WTC11 (cell line): ENCODE measurements around the gene RHOU. TPM values are rescaled to one million over a fixed set of nuclear protein-coding genes. Genes with fewer than 3 reads are reported as not detected.

Source experiments
- ATAC-seq: fragments of 200-7000 bp; cut with Tn5 transposase; 2 replicates; pipeline ENCODE4 v1.10.0; 2021; ENCODE audit warnings: mild to moderate bottlenecking, moderate library complexity
- CTCF ChIA-PET: fragments of 300-600 bp; sonication (Branson Sonifier 250); formaldehyde crosslinking; loops from one replicate; lab custom pipeline; 2021; ENCODE audit warnings: antibody characterized with exemption; lab: Charles Lee
- POLR2A ChIA-PET: fragments of 350-600 bp; sonication (Branson Sonifier 250); formaldehyde crosslinking; loops from one replicate; lab custom pipeline; 2021; ENCODE audit warnings: antibody characterized with exemption; lab: Charles Lee
- DNase-seq: peaks from one replicate; pipeline ENCODE4 v3.0.0; 2021; ENCODE audit warnings: low spot score
- H3K27ac Mint-ChIP-seq: 2 replicates; pipeline ENCODE4 v1.8.0; 2021; ENCODE audit warnings: mixed read lengths
- H3K27me3 Mint-ChIP-seq: 2 replicates; pipeline ENCODE4 v1.8.0; 2021; ENCODE audit warnings: low read depth, mild to moderate bottlenecking, moderate library complexity, mixed read lengths
- H3K36me3 Mint-ChIP-seq: 2 replicates; pipeline ENCODE4 v1.8.0; 2021; ENCODE audit warnings: mixed read lengths
- H3K4me1 Mint-ChIP-seq: 2 replicates; pipeline ENCODE4 v1.8.0; 2022; ENCODE audit warnings: mixed read lengths
- H3K4me3 Mint-ChIP-seq: 2 replicates; pipeline ENCODE4 v1.8.0; 2021; ENCODE audit warnings: mild to moderate bottlenecking, moderate library complexity, mixed read lengths
- H3K9me3 Mint-ChIP-seq: 2 replicates; pipeline ENCODE4 v1.8.0; 2021; ENCODE audit warnings: mixed read lengths
- EMX1 ChIP-seq: fragments of 250-450 bp; sonication (Bioruptor Pico); IDR thresholded peaks from 2 replicates; pipeline ENCODE4 v1.8.0; 2021; ENCODE audit warnings: mild to moderate bottlenecking
- ESRRA ChIP-seq: sonication (generic); formaldehyde crosslinking; IDR thresholded peaks from 2 replicates; pipeline ENCODE4 v1.8.1; 2022; ENCODE audit warnings: mild to moderate bottlenecking, missing genetic modification reagents, borderline replicate concordance
- ETV6 ChIP-seq: sonication (generic); formaldehyde crosslinking; IDR thresholded peaks from 2 replicates; pipeline ENCODE4 v1.8.1; 2022; ENCODE audit warnings: mild to moderate bottlenecking, missing genetic modification reagents
- FOXP1 ChIP-seq: sonication (generic); formaldehyde crosslinking; IDR thresholded peaks from 2 replicates; pipeline ENCODE4 v1.8.0; 2022; ENCODE audit warnings: missing genetic modification reagents, mild to moderate bottlenecking, moderate library complexity, borderline replicate concordance
- JUN ChIP-seq: sonication (generic); formaldehyde crosslinking; IDR thresholded peaks from 2 replicates; pipeline ENCODE4 v1.8.0; 2023; ENCODE audit warnings: mild to moderate bottlenecking, missing genetic modification reagents
- RORB ChIP-seq: fragments of 250-450 bp; sonication (Bioruptor Pico); IDR thresholded peaks from 2 replicates; pipeline ENCODE4 v1.9.0; 2021; ENCODE audit warnings: mild to moderate bottlenecking
- SMAD4 ChIP-seq: sonication (generic); formaldehyde crosslinking; IDR thresholded peaks from 2 replicates; pipeline ENCODE4 v1.8.0; 2022; ENCODE audit warnings: mild to moderate bottlenecking, missing genetic modification reagents
- SOX15 ChIP-seq: fragments of 250-450 bp; sonication (Bioruptor Pico); IDR thresholded peaks from 2 replicates; pipeline ENCODE4 v1.9.0; 2021; ENCODE audit warnings: mild to moderate bottlenecking
- TEAD4 ChIP-seq: sonication (generic); formaldehyde crosslinking; IDR thresholded peaks from 2 replicates; pipeline ENCODE4 v1.8.0; 2022; ENCODE audit warnings: mild to moderate bottlenecking, missing genetic modification reagents
- ZNF317 ChIP-seq: sonication (generic); formaldehyde crosslinking; IDR thresholded peaks from 2 replicates; pipeline ENCODE4 v1.8.1; 2023; ENCODE audit warnings: low read depth, mild to moderate bottlenecking, moderate library complexity, missing genetic modification reagents, borderline replicate concordance
- total RNA-seq: library from RNA; stranded (reverse); gene quantifications from 3 replicates; pipeline ENCODE4 v1.2.3, GENCODE V29; 2021
- TF ChIP-seq, protein P1 (sequence below): sonication (generic); formaldehyde crosslinking; IDR thresholded peaks from 2 replicates; pipeline ENCODE4 v1.8.0; 2023; ENCODE audit warnings: missing genetic modification reagents, mild to moderate bottlenecking, borderline replicate concordance
- TF ChIP-seq, protein P2 (sequence below): sonication (generic); formaldehyde crosslinking; IDR thresholded peaks from 2 replicates; pipeline ENCODE4 v1.8.1; 2022; ENCODE audit warnings: missing genetic modification reagents, borderline replicate concordance
- TF ChIP-seq, protein P3 (sequence below): sonication (generic); formaldehyde crosslinking; IDR thresholded peaks from 2 replicates; pipeline ENCODE4 v1.8.0; 2022; ENCODE audit warnings: mild to moderate bottlenecking, missing genetic modification reagents
- TF ChIP-seq, protein P4 (sequence below): sonication (generic); formaldehyde crosslinking; IDR thresholded peaks from 2 replicates; pipeline ENCODE4 v1.8.1; 2023; ENCODE audit warnings: mild to moderate bottlenecking, missing genetic modification reagents
- TF ChIP-seq, protein P5 (sequence below): sonication (generic); formaldehyde crosslinking; IDR thresholded peaks from 2 replicates; pipeline ENCODE4 v1.8.1; 2022; ENCODE audit warnings: mild to moderate bottlenecking, moderate library complexity, missing genetic modification reagents
- TF ChIP-seq, protein P6 (sequence below): sonication (generic); formaldehyde crosslinking; IDR thresholded peaks from 2 replicates; pipeline ENCODE4 v1.8.0; 2023; ENCODE audit warnings: mild to moderate bottlenecking, missing genetic modification reagents
- TF ChIP-seq, protein P7 (sequence below): sonication (generic); formaldehyde crosslinking; IDR thresholded peaks from 2 replicates; pipeline ENCODE4 v1.8.0; 2022; ENCODE audit warnings: missing genetic modification reagents

RHOU gene
- total RNA-seq, 1 experiment from 2014 or later = 6.0 TPM

DNA sequence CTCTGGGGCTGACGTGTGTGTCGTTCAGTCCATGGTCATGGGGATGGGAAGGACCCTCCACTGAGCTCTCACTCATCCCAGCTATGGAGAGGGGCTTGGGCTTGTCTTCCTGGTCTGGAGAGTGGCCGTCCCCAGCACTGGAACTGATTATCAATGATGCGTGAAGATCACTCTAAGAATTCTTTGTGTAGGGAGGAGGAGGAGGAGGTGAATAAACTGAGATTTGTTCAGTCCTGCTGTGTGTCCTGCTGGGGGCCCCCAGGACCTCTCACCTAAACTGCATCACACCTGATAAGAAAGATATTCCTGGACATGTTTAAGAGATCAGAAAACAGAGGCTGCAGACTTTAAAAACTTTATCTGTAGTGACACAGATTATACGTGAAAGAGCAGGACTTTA, 21.2 kb downstream of the RHOU start (continued):
- TF ChIP-seq, protein P1, sequence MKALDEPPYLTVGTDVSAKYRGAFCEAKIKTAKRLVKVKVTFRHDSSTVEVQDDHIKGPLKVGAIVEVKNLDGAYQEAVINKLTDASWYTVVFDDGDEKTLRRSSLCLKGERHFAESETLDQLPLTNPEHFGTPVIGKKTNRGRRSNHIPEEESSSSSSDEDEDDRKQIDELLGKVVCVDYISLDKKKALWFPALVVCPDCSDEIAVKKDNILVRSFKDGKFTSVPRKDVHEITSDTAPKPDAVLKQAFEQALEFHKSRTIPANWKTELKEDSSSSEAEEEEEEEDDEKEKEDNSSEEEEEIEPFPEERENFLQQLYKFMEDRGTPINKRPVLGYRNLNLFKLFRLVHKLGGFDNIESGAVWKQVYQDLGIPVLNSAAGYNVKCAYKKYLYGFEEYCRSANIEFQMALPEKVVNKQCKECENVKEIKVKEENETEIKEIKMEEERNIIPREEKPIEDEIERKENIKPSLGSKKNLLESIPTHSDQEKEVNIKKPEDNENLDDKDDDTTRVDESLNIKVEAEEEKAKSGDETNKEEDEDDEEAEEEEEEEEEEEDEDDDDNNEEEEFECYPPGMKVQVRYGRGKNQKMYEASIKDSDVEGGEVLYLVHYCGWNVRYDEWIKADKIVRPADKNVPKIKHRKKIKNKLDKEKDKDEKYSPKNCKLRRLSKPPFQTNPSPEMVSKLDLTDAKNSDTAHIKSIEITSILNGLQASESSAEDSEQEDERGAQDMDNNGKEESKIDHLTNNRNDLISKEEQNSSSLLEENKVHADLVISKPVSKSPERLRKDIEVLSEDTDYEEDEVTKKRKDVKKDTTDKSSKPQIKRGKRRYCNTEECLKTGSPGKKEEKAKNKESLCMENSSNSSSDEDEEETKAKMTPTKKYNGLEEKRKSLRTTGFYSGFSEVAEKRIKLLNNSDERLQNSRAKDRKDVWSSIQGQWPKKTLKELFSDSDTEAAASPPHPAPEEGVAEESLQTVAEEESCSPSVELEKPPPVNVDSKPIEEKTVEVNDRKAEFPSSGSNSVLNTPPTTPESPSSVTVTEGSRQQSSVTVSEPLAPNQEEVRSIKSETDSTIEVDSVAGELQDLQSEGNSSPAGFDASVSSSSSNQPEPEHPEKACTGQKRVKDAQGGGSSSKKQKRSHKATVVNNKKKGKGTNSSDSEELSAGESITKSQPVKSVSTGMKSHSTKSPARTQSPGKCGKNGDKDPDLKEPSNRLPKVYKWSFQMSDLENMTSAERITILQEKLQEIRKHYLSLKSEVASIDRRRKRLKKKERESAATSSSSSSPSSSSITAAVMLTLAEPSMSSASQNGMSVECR (CRISPR knock-in tag) = no peak
- TF ChIP-seq ZNF317 (no peak), FOXP1 (no peak), EMX1 (no peak), RORB (CRISPR knock-in tag) (no peak), SOX15 (CRISPR knock-in tag) (no peak), SMAD4 (CRISPR knock-in tag) (no peak)
- TF ChIP-seq, protein P2, sequence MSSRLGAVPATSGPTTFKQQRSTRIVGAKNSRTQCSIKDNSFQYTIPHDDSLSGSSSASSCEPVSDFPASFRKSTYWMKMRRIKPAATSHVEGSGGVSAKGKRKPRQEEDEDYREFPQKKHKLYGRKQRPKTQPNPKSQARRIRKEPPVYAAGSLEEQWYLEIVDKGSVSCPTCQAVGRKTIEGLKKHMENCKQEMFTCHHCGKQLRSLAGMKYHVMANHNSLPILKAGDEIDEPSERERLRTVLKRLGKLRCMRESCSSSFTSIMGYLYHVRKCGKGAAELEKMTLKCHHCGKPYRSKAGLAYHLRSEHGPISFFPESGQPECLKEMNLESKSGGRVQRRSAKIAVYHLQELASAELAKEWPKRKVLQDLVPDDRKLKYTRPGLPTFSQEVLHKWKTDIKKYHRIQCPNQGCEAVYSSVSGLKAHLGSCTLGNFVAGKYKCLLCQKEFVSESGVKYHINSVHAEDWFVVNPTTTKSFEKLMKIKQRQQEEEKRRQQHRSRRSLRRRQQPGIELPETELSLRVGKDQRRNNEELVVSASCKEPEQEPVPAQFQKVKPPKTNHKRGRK (CRISPR knock-in tag) = no peak
- TF ChIP-seq, protein P3, sequence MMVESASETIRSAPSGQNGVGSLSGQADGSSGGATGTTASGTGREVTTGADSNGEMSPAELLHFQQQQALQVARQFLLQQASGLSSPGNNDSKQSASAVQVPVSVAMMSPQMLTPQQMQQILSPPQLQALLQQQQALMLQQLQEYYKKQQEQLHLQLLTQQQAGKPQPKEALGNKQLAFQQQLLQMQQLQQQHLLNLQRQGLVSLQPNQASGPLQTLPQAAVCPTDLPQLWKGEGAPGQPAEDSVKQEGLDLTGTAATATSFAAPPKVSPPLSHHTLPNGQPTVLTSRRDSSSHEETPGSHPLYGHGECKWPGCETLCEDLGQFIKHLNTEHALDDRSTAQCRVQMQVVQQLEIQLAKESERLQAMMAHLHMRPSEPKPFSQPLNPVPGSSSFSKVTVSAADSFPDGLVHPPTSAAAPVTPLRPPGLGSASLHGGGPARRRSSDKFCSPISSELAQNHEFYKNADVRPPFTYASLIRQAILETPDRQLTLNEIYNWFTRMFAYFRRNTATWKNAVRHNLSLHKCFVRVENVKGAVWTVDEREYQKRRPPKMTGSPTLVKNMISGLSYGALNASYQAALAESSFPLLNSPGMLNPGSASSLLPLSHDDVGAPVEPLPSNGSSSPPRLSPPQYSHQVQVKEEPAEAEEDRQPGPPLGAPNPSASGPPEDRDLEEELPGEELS = no peak
- TF ChIP-seq, protein P4, sequence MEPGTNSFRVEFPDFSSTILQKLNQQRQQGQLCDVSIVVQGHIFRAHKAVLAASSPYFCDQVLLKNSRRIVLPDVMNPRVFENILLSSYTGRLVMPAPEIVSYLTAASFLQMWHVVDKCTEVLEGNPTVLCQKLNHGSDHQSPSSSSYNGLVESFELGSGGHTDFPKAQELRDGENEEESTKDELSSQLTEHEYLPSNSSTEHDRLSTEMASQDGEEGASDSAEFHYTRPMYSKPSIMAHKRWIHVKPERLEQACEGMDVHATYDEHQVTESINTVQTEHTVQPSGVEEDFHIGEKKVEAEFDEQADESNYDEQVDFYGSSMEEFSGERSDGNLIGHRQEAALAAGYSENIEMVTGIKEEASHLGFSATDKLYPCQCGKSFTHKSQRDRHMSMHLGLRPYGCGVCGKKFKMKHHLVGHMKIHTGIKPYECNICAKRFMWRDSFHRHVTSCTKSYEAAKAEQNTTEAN (CRISPR knock-in tag) = no peak

DNA sequence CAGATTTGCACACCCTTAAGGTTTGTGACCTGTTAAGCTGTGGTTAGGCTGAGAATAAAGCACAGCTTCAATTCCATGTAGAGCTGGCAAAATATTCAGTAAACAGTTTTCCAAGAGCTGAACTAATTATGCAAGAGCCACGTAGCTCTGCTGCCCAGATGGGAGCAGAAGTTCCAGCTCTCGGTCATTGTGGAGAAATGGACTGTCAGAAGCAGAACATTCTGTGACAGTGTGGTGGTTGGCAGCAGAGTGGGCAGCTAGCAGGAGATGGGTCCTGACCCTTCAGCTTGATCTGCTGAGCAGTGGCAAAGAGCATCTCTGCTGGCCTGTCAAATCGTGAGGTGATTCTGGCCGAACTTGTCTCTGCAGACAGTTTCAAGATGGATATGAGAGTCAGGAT, 23.2 kb downstream of the RHOU start:
- peaks cover 14% of the 10 kb centered on the region for H3K4me1 Mint-ChIP-seq
- H3K27ac Mint-ChIP-seq = no peak overlapping the region
- H3K9me3 Mint-ChIP-seq = peaks cover 17% of the 10 kb centered on the region
- POLR2A ChIA-PET = interaction anchor here (0.6 kb wide), 1 partner anchor 23 kb away, joined by 5 read pairs; no protein-coding TSS in a partner anchor
- TF ChIP-seq, protein P5, sequence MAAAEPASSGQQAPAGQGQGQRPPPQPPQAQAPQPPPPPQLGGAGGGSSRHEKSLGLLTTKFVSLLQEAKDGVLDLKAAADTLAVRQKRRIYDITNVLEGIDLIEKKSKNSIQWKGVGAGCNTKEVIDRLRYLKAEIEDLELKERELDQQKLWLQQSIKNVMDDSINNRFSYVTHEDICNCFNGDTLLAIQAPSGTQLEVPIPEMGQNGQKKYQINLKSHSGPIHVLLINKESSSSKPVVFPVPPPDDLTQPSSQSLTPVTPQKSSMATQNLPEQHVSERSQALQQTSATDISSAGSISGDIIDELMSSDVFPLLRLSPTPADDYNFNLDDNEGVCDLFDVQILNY = no peak
- TF ChIP-seq ESRRA (CRISPR knock-in tag) = no peak
- TF ChIP-seq, protein P6, sequence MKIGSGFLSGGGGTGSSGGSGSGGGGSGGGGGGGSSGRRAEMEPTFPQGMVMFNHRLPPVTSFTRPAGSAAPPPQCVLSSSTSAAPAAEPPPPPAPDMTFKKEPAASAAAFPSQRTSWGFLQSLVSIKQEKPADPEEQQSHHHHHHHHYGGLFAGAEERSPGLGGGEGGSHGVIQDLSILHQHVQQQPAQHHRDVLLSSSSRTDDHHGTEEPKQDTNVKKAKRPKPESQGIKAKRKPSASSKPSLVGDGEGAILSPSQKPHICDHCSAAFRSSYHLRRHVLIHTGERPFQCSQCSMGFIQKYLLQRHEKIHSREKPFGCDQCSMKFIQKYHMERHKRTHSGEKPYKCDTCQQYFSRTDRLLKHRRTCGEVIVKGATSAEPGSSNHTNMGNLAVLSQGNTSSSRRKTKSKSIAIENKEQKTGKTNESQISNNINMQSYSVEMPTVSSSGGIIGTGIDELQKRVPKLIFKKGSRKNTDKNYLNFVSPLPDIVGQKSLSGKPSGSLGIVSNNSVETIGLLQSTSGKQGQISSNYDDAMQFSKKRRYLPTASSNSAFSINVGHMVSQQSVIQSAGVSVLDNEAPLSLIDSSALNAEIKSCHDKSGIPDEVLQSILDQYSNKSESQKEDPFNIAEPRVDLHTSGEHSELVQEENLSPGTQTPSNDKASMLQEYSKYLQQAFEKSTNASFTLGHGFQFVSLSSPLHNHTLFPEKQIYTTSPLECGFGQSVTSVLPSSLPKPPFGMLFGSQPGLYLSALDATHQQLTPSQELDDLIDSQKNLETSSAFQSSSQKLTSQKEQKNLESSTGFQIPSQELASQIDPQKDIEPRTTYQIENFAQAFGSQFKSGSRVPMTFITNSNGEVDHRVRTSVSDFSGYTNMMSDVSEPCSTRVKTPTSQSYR (CRISPR knock-in tag) = no peak
- TF ChIP-seq, protein P7, sequence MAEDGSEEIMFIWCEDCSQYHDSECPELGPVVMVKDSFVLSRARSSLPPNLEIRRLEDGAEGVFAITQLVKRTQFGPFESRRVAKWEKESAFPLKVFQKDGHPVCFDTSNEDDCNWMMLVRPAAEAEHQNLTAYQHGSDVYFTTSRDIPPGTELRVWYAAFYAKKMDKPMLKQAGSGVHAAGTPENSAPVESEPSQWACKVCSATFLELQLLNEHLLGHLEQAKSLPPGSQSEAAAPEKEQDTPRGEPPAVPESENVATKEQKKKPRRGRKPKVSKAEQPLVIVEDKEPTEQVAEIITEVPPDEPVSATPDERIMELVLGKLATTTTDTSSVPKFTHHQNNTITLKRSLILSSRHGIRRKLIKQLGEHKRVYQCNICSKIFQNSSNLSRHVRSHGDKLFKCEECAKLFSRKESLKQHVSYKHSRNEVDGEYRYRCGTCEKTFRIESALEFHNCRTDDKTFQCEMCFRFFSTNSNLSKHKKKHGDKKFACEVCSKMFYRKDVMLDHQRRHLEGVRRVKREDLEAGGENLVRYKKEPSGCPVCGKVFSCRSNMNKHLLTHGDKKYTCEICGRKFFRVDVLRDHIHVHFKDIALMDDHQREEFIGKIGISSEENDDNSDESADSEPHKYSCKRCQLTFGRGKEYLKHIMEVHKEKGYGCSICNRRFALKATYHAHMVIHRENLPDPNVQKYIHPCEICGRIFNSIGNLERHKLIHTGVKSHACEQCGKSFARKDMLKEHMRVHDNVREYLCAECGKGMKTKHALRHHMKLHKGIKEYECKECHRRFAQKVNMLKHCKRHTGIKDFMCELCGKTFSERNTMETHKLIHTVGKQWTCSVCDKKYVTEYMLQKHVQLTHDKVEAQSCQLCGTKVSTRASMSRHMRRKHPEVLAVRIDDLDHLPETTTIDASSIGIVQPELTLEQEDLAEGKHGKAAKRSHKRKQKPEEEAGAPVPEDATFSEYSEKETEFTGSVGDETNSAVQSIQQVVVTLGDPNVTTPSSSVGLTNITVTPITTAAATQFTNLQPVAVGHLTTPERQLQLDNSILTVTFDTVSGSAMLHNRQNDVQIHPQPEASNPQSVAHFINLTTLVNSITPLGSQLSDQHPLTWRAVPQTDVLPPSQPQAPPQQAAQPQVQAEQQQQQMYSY = no peak
- no peak for TF ChIP-seq ETV6
- no peak for TF ChIP-seq TEAD4 (CRISPR knock-in tag)
- TF ChIP-seq JUN = no peak
- peaks cover 15% of the 10 kb centered on the region for H3K27me3 Mint-ChIP-seq
- H3K36me3 Mint-ChIP-seq = peaks cover 12% of the 10 kb centered on the region; the same call in 1 of the 2 replicates
- CTCF ChIA-PET = no interaction called here
- DNase-seq (no peak), ATAC-seq (no peak)
- no peak overlapping the region for H3K4me3 Mint-ChIP-seq
